HG03196 (cell line): ENCODE data around the gene EYS.

Experiments
- ATAC-seq: cut with Tn5 transposase; IDR thresholded peaks from one replicate; pipeline ENCODE4 v1.9.1; 2021; ENCODE audit not compliant: unreplicated experiment

EYS gene

GRCh38 chr6:64987066-64987465 lies 720.0 kb downstream of the EYS start:
- no peak for ATAC-seq

DNA sequence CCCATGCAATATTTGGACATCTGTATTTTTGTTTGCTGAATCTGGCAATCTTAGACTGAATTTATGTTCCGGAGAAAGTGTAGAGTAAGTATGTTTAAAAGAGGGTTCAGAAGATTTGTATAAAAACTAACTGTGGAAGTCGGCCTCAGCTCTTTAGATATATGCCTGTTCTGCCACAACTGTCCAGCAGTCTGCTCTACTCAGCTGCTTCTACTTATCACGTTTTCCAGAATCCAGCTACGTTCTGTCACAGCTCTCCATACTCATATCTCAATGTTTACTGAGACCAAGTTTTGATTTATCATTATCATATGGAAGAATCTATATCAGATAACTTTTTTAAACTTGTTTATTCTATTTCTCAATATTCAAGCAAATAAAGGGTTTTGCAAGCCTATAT lies 721.3 kb downstream of the EYS start:
- ATAC-seq, result no peak

DNA sequence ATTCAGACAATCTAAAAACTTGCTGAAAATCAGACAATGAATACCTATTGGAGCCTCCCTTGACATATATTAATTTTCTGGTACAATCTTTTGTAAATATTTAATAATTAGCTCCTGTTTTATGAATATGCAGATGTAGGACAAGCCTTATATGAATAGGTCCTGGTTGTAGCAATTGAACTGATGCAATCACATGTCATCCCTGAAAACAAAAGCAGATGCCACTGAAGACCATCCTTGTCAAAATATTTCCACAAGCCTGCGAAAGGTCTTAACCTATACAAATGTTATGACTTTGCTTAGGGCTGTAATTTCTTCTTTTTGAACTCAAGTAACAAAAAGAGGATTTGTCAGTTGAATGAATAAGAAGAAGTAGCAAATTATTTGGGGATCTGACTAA lies 722.1 kb downstream of the EYS start:
- no peak for ATAC-seq

- ATAC-seq, result no peak
Observed at GRCh38 chr6:64983089-64983488, 723.9 kb downstream of the EYS start.

GRCh38 chr6:64973142-64973541 lies 733.9 kb downstream of the EYS start:
- ATAC-seq, result no peak

- ATAC-seq, result no peak
Observed at GRCh38 chr6:64969139-64969538, 737.9 kb downstream of the EYS start.

DNA sequence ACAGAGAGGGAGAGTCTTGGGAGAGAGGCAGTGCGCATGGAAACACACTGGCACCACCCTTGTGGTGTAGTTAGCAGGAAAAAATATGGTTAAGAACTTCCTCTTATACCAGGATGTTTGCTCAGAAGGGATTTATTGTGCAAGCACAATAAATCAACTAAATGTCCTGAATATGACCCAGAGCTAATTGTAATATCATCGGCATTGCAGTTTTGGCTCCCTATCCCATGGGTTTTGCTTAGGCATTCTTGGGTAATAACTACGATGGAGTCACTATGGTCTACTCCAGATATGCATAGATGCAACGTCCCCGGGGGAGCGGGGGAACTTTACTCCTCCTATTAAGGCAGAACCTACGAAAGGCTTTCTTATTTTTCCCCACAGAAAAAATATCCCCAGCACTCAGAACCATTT lies 751.6 kb downstream of the EYS start:
- ATAC-seq, result no peak

- no peak for ATAC-seq
Observed at GRCh38 chr6:64949257-64949656, 757.8 kb downstream of the EYS start.

GRCh38 chr6:64948261-64948660 lies 758.8 kb downstream of the EYS start:
- ATAC-seq, result no peak

- no peak for ATAC-seq
Observed at GRCh38 chr6:64945450-64945849, 761.6 kb downstream of the EYS start.

DNA sequence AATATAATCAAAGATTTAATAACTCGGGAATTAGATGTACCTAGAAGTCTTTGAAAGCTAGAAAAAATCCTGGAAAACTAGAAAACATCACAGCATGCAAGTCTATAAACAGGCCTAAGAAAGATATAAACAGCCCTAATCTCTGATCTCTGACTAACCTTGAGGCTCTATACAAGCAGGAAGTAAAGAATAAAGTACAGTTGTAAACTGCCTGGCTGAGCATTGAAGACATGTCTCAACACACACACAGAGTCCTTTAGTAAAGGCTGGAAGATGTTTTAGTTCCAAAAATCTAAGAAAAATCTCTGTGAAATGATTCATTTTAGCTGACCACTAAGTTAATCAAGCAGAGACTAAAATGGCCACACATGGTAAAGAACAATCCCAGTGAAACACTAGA lies 774.5 kb downstream of the EYS start:
- no peak for ATAC-seq

- no peak for ATAC-seq
Observed at GRCh38 chr6:64930681-64931080, 776.3 kb downstream of the EYS start.

DNA sequence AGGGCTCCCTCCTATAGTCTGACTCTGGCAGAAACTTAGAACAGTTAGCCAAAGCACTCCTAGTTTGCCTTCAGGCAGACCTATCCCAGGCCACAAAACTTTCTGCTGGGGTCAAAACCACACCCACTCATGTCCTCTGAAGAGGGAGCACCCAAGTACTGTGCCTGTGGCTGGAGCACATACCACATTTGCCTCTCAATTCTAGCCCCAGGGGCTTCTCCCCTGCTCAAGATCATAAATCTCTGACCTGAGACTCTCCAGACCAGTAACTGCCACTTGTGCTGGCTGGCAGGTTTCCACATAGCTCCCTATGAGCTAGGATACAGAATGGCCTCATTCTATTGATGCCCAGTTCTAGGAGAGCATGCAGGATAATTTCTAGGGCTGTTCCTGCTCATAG lies 781.0 kb downstream of the EYS start:
- ATAC-seq, result no peak

DNA sequence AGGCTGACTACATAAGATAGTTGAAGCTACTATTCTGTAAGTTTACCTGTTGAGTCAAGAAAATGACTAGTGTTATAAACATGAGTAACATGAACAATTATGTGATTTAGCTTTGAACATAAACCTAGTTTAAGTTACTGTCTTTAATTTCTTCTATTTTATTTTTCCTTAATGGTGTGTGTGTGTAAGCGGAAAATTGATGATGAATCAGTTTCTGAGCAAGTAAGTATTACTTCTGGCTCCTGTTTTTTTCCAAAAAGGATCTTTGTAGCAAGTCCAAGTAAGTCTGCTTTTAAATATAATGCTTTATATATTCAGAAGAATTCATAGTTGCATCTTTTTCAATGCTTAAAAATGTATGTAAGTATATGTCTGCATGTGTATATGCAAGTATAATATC lies 786.8 kb downstream of the EYS start:
- no peak for ATAC-seq

- no peak for ATAC-seq
Observed at GRCh38 chr6:64914124-64914523, 792.9 kb downstream of the EYS start.

DNA sequence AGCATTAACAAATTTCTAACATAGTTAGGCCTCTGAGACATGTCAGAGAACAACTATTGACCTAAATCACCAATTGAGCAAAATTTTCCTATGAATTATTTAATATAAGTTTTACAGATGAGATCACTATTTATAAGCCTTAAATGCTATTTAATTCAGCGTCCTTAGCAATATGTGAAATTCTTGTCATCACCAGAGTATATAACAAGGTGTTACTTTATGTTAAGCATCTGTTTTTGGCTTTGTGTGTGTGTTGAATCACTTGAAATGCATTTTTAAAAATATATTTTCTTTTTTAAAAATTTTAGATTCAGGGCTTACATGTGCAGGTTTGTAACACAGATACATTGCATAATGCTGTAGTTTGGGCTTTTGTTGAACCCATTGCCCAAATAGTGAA lies 794.1 kb downstream of the EYS start:
- ATAC-seq, result no peak

- no peak for ATAC-seq
Observed at GRCh38 chr6:64908104-64908503, 798.9 kb downstream of the EYS start.

DNA sequence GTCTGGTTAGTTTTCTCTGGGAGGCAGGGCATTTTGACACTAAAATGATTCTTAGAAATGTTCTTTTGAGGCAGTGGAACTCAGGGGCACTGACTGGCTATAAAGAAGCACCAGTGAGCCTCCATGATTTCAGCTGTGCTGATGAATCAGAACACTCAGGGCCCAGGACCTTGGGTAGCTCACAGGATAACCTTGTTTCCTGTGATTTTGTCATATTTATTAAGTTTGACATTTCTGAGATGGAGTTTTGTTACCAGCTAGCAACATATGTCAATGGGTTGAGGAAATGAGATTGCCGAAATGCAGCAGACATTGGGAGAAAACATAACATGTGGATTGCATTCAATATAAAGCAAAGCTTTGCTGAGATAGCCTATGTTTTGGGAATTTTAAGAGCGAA lies 802.4 kb downstream of the EYS start:
- no peak for ATAC-seq

- no peak for ATAC-seq
Observed at GRCh38 chr6:64902596-64902995, 804.4 kb downstream of the EYS start.

DNA sequence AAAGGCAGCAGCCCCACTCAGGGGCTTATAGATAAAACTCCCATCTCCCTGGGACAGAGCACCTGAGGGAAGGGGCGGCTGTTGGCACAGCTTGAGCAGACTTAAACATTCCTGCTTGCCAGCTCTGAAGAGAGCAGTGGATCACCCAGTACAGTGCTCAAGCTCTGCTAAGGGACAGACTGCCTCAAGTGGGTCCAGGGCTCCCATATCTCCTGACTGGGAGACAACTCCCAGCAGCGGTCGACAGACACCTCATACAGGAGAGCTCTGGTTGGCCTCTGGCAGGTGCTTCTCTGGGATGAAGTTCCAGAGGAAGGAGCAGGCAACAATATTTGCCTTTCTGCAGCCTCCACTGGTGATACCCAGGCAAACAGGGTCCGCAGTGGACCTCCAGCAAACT lies 810.1 kb downstream of the EYS start:
- no peak for ATAC-seq

GRCh38 chr6:64895945-64896344 lies 811.1 kb downstream of the EYS start:
- no peak for ATAC-seq

DNA sequence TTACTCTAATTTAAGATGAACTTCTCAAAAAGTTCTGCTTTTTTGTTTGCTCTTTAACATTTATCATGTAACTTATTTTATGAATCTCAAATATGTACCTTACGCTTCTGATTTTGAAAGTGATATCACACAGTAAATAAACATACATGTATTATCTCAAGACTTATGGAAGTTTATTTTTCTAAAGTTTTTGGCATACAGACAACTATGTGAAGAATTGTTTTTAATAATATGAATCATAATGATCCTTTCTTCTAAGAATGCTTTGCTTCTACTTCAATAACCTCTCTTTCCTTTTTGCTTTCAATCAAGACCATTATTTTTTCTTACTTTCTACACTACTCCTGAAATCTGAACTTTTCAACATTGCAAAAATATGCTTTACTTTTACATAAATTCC lies 816.4 kb downstream of the EYS start:
- no peak for ATAC-seq

GRCh38 chr6:64889144-64889543 lies 817.9 kb downstream of the EYS start:
- no peak for ATAC-seq

GRCh38 chr6:64874776-64875175 lies 832.2 kb downstream of the EYS start:
- no peak for ATAC-seq
